GM18498 (cell line): Measurements from ENCODE around the gene ASCC1.

Source experiments
- ATAC-seq: cut with Tn5 transposase; IDR thresholded peaks from one replicate; pipeline ENCODE4 v1.9.1; 2021; ENCODE audit warnings: mild to moderate bottlenecking, moderate library complexity; ENCODE audit not compliant: unreplicated experiment

Gene ASCC1

DNA sequence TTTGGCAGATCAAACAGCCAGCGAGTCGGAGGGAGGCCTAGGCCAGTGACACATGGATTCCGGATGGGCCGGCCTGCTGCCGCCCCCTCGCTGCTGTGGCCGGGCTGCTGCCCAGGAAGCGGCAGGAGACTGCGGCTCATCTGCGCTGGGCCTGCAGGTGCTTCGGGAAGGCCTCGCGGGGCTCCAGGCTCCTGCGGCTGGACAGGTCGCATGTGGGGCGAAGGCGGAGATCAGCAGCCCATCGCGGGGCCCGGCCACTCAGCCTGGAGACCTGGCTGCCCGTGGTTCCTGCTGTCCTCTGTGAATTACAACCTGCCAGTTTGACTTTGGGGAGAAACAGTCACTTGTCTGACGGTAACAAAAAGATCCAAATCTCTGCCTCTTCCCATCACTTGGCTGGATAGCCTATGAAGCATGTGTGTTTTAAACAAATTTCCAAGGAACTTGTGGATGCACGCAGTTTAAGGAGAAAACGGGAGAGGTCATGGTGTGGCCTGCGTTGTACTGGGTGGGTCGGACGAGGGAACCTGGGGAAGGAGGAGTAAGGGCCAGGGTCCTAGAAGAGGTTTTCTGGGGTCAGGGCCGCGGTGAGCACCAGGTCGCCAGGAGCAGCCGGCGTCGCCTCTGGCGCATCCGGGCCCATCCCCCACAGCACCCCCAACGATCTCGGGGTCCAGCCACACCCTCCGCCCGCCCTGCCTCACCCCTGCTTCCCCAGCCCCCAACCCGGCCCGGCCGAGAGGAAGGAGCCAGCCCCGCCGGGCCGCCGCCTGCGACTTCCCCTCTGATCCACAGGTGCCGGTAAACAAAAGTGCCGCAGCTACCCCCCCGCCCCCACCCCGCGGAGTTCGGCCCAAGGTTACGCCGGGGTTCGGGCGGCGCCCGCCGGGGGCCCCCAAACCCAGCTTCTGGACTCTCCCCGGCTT lies 129.3 kb downstream of the ASCC1 start:
- no peak for ATAC-seq

DNA sequence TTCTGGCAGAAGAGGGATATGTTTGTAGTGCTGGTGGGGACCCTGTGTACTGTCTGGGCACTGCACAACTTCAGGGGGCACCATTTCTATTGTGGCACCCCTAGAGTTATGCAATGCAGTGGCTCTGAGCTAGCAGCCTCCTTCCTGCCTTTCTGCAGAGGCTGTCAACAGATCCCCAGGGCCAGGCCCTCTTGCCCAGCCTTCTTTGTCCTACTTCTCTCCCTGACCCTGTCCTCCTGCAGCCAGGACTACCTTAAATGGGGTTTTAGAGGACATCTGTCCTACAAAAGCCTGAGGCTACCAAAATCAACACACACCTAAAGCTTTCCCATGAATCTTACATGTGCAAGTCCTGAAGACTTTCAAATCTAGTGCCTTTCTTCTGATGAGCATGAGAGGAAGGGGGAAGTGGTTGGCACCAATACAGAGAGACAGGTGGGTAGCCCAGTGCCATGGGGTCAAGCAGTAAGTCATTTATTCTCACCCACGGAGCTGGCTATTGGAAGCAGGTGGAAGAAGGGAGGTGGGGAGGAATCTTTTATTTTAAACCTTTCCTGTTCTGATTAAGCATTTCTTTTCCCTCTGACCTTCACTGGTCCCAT lies 130.1 kb downstream of the ASCC1 start:
- ATAC-seq: no peak

DNA sequence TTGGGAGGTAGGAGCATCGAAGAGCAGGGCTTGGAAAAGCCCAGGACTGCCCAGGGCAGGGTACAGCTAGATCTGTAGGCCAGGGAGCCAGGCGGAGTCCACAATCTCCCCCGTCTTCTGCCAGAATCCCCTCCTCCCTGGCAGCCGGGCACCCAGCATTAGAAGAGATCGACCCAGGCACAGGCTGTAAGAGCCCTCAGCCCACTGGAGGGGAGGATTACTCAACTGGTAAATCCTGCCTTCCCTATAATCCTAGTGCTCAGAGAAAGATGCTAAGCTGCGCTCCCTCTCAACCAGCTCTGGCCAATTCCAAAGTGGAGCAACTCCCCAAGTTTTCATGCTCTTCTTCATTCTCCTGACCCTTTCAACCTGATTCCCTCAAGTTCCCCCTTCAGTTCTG lies 130.9 kb downstream of the ASCC1 start:
- ATAC-seq: no peak

DNA sequence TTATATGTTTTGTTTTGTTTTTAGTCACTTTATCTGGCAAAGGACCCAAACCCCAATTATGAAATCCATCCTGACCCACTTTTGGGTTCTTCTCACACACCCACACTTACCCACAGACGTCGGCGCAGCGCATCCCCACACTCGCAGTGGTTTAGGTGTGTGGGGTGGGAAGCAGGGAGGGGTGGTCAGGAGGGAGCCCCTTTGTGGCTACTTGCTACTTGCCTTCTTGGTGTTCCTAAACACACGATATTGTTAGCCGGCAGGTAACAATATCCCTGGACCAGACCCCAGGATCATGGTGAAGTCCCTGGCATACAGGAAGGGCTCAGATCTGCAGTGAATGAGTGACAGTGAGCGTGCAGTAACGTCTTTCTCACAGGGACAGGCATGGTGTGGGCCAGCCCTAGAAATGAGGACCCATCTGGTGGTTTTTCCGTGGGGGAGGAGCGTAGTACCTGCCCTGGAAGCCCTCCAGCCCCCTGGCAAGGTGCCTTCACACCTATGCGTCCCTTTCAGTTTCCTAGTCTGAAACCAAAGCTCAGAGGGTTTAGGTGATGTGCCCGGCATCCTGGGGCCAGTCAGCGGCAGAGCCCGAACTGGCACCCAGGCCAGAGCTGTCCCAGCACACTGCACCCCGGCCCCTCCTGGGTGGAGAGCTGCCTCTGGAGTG lies 132.2 kb downstream of the ASCC1 start:
- ATAC-seq: no peak

DNA sequence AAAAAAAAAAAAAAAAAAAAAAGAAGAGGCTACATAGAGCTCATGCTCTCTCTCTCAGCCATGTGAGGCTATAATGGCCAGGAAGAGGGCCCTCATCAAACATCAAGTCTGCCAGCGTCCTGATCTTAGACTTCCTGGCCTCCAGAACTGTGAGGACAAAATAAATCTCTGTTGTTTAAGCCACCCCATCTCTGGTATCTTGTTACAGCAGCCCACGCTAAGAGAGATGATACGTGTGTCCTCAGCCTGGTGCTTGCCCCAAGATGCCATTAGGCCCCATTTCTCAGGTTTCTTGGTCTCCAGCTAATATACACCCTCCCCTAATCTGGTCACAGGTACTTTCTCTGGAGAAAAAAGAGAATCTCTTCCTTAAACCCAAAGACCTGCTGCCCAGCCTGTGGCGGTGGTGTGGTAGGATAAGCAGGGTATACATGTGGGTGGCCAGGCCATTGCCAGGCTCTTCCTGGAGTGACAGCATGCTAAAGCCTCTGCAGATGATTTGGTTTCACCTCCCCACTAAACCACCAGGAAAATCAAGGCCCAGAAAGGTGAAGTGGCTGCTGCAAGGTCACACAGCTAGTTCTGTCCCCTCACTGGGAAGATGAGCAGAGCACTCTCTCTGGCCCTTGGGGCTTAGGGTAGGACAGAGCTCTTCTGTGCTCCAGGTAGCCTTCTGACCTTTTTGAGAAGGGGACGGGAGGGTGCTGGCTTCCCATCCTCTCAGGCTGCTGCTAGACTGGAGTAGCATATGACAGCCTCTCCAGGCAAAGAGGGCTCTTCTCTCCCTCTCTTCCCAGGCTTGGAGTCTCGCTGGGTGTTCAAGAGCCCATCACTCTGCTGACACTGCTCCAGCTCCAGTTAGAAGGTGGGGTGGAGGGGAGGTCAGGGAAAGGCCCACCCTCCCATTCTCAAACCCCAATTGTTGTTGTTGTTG lies 133.0 kb downstream of the ASCC1 start:
- no peak for ATAC-seq

DNA sequence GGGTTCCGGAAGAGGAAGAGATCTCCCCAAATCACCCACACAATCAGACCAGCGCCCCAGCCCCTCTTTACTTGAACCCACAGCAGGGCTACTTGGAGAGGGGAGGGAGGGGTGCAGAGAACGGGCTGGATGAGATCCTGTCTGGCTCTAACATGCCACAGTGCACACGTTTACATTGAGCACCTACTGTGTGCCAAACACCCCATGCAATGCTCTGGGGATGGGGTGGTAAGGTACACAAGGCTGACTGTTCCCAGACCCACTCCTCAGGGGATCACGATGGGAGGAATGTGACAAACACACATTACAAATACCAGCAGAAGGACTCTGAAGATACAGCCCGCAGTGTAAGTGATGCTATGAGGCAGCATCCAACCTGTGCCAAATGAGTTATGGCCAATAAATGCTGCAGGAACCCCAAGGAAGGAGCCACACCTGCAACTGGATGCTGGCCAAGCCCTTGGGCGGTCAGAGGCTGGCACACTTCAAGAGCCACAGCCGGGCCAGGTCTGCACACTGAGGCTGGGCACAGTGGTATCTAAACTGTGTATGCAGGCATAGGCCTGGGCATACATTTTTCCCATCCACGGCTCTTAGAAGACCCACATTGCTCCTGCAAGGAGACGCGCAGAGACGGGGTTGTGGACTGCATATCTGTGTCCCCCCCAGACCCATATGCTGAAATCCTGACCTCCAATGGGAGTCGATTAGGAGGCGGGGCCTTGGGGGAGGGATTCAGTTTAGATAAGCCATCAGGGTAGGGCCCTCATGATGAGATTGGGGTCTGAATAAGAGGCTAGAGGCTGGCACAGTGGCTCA lies 134.1 kb downstream of the ASCC1 start:
- ATAC-seq: no peak

DNA sequence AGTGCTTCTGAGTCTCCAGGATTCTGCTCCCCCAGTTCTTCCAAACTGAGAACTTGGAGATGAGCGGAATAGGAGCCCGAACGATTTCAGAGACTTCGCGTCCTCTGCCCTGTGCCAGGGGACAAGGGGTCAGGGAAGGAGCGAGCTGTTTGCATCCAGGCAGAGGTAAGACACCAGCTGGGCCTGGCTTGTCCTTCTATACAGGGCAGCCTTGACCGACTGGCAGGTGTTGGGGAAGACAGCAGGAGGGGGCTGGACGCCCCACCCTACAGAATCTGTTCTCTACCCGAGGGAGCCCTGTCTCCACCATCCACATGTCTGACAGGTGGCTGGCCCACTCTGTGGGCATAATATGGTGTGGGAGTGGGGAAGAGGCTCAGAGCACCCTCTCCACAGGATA lies 134.9 kb downstream of the ASCC1 start:
- ATAC-seq: no peak

DNA sequence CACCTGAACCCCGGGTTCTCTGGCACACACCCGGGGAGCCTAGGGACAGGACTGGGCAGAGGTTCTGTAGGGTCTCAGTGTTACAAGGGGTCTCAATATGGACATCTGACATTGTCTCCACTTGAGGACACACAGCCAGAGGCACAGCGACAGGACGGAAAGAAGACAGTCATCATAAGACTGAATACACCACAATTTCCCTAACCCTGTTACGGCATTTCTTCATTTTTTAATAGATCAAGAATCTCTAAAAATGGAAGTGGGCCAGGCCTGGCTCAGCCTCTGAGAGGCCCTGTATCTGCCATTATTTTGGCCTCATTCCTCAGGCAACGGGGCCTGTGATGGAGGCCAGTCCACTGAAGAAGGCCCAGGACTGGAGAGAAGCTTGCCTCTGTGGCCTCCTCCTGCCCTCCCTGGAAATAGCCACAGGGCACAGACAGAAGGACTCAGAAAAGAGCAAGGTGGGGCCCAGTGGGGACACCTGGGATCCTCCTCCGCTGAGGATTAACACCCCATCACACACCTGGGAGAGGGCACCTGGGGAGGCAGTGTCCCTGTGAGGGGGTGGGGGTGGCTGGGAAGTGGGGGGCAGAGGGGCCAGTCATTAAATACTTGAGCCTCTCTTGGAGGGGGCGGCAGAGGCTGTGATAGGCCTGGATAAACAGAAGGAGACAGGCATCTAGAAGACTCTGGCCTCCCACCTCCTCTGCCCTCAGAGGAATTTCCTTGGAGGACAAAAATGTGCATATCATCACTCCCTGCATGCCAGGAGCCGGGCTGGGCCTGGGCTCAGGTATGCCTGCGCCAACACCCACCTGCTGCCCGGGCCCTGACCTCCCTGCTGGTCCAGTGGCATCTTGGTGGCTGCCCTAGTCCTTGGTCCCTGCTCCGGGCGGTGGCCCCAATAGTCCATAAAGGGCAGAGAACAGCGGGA lies 135.8 kb downstream of the ASCC1 start:
- no peak for ATAC-seq

DNA sequence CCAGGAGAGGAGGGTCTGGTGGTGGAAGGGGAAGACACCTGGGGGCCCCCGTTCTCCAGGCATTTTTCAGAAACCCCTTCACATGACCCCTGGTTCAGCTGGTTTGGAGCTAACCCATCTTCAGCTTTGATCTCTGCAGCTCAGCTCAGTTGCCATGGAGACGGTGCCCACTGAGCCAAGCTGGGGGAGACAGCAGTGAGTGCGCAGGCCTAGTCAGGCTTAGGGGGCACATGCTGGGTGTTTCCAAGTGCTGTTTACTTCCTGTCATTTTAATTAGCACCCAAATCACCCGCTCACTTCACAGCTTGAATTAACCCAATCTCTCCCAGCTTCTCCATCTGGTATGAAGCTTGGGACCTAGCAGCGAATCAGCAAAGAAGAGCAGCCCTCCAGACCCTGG lies 136.7 kb downstream of the ASCC1 start:
- no peak for ATAC-seq

DNA sequence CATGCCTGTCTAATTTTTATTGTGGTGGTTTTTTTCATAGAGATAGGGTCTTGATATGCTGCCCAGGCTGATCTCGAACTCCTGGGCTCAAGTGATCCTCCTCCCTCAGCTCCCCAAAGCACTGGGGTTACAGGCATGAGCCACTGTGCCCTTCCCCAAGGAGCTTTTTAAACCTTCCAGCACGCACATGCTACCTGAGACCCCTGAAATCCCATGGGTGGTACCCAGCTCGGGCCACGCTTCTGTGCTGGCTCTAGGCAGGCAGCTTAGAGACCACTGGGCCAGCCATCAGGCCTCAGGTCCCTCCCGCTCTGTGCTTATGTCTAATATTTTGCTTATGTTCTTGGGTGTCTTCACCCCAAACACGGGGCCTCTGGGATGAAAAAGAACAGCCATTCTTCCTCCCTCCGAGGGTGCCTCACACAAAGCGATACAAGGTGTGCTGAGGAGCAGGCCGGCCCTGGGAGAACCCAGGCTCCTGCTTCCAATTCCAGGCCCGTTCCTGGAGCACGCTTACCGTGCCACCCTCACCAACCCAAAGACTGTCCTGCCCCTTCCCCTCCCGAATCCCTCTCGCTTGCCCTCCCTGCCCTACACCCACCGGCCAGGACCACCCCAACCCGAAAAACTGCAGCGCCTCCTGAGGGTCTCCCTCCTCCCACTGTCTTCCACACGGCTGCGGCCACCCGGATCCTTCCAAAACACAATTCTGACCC lies 138.6 kb downstream of the ASCC1 start:
- ATAC-seq: no peak

DNA sequence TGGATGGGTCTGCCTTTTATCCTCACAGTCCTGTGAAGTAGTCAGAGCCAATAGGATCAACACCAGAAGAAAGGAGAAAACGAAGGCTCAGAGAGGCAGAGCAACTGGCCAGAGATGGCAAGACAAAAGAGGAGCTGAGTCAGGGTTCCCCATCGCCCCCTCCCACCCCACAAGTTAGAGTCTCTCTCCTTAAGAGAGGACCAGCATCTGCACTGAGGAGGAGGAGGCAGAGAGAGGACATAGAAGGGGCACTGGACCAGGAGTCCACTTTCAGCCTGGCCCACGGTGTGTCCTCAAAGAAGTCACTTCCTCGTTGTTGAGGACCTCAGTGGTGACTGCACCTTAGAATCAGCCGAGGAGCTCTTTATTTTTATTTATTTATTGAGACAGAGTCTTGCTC lies 139.3 kb downstream of the ASCC1 start:
- ATAC-seq: no peak

DNA sequence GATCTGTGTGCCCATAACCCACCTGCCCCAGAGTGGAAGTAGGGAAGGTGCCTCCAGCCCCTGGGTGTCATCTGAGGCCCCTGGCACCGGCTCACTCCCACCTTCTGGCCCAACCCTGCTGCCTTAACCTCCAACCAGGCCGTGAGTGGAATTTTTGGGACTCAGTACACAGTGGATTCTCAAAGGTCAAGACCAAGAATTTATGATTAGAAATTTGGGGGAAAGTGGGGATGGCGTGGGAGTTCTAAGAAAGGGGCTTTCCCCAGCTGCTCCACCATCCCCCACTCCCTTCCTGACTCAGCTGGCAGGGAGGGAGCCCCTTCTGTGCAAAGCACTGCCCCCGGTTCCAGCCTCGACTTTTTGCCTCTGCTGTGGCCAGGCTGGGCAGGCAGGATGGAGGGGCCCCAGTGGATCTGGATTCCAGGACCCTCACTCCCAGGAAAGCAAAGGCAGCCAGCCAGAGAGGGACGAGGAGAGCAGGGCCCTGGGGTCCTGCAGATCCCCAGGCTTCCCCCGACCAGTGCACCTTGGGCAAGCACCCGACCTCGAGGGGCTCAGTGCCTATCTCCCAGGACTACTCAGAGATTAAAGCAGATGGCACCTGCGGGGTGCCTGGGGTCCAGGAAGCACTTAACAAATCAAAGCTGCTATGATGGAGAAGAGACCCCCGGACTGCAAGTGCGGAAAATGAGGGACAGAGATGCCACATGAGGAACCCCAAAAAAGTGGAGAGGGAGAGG lies 140.5 kb downstream of the ASCC1 start:
- ATAC-seq: no peak

DNA sequence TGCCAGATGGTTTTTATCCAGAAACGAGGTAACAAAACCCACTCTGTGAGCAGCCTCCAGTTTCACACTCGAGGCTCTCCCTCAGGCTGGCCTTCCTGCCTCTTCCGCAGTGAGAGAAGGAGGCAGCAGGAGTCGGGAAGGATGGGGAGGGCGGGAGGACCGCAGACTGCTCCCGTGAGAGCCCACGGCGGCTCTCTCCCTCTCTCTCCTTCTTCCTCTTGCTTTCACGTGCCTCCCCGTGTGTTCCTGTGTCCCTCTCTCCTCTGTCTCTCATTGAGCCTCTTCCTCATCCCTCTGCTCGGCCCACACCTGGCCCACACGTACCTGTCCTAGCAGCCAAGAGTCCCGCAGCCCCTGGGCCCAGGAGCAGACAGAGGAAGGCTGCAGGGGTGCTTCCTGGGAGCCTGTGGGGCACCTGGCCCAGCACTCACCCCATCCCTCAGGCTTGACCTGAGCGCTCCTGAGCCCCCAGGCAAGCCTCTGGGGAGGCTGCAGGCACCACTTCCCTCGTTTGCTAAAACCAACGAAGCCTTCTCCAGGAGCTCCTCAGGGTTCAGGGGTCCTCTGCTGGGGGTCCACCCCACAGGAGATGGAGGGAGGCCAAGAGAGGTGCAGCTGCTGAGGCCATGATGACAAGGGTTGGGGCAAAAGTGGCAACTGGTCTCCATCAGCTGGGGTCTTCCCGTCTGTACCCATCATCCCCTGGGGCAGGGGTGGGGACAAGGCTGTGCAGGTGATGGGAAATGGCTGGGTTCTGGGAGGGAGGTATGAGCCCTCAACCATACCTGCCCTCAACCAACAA lies 141.3 kb downstream of the ASCC1 start:
- ATAC-seq: no peak

DNA sequence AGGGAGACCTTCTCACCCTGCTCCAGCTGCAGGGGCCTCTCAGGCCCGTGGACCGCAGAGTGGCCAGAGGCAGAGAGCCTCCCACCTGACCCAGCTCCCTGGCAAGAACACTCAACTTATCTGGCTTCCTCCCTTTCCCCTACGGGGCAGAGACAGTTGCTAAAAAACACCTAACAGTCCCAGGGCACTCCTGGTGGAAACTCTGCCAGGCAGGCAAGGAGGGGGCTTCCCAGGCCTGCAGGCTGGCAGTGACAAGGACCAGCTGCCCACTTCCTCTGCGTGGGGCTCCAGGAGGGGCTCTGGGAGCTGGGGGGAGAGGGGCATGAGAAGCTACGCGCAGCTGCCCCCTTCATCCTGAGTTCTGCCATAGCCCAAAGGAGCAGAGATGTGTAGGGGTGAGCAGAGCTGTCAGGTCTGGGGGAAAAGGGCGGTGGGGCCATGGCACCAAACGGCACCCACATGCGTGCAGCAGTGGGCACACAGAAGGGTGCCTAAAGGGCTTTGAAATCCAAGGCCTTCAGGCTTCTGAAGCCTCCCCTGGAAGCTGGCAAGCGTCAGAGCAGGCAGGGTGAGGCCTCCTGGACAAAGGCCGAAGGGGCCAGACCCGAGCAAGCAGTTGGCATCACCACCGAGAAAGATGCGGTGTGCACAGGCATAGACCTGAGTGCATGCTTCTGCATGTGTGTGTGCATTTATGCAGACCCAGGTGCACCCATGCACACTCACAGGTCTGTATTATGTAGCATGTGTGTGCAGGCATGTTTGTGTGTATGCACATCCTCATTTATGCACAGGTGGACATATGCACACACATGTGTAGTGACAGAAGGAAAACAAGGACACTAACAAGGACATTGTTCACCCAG lies 142.1 kb downstream of the ASCC1 start:
- ATAC-seq: no peak

DNA sequence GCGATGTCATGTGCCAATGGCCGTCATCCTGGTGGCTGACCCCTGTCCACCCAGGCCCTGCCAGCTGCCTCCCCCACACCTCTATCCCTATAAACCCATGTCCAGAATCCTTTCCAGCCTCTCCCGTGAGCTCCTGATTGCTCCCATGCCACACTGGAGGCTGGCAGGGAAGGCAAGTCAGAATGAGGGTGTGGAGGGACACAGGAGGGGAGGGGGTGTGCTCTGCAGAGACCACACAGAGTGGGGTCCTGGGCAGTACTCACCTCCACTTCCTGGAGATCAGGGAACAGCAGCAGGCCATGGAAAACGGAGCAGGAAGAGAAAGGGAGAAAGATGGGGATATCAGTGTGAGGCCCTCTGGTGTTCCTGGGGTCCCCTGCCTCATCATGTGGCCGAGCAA lies 143.4 kb downstream of the ASCC1 start:
- ATAC-seq: no peak

DNA sequence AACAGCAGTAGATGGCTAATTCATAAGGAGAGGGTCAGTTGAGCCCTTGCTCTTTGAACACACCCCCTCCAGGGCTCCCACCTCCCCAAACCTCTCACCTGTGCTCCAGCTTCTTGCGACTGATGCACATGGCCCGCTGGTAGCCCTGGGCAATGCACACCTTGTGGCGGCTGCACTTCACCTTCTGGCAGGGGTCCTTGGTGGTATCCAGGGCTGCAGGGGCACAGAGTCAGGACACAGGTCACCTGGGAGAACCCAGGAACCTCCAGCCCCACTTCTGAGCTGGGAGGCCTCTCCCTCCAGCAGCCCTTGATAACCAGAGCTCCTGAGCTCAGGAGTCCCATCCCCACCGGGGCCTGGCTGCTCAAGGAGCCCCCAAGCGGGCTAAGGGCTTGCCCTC lies 144.0 kb downstream of the ASCC1 start:
- ATAC-seq: no peak
